HG03354 (cell line): ENCODE results near the gene C1QB.

ENCODE experiments used
- ATAC-seq: cut with Tn5 transposase; IDR thresholded peaks from one replicate; pipeline ENCODE4 v1.9.1; 2021; ENCODE audit warnings: mild to moderate bottlenecking; ENCODE audit not compliant: unreplicated experiment, poor library complexity, severe bottlenecking

C1QB gene, protein sequence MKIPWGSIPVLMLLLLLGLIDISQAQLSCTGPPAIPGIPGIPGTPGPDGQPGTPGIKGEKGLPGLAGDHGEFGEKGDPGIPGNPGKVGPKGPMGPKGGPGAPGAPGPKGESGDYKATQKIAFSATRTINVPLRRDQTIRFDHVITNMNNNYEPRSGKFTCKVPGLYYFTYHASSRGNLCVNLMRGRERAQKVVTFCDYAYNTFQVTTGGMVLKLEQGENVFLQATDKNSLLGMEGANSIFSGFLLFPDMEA

GRCh38 chr1:22652881-22653316, at the start of gene C1QB:
TSS of gene C1QB (plus strand) at chr1:22653236. CDS start at chr1:22659463, 6,227 bp downstream.
- no peak for ATAC-seq

DNA sequence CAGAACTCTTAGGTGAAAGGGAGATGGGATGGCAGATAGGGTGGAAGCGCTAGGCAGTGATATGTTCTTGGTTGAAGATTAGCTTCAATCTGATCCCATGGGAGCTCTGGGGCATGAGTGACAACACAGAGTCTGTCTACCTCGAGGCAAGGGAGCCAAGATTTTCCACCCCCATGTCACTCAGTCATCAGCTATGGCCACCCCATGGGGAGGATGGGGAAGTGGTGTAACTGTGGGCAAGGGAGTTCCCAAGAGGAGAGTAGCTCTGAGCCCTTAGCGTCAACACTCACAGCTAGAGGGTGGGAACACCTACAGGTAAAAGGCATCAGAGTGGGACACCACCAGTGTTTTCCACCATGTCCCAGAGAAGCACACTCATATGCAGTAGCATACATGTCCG, 46.9 kb upstream of the C1QB start:
- no peak for ATAC-seq

DNA sequence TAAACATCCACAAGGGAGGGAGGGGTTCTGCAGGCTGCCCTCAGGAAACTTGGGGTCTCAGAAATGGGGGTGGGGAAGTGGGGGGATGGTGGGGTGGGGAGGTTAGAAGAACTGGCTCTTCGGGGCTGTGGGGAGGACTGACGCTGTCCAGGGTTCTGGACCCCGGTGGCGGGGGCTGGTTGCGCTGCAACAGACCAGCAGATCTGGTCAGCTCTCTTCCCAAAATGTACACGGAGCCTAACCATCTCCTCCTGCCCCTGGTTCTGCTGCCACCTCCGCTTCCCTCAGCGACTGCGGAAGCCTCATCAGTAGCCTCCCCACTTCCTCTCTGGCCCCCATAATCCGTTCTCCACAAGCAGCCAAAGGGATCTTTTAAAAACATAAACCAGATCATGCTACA, 45.9 kb upstream of the C1QB start:
- ATAC-seq, result no peak

DNA sequence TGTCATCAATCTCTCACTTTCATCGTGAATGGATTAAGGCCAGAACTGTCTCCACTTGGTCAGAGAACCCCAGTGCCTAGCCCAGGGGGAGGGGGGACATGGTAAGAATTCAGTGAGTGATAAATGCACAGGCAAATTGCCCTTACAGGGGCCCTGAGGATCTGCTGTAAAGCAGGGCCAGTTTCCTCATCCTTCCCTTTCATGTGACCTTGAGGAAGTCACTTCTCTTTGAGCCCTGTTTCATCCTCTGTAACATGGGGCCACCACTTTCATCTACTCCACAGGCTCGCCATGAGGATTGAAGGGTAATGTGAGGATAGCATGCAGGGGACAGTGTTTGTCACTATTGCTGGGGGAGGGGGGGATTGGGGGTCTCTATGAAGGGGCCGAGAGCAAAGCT, 44.7 kb upstream of the C1QB start:
- no peak for ATAC-seq

DNA sequence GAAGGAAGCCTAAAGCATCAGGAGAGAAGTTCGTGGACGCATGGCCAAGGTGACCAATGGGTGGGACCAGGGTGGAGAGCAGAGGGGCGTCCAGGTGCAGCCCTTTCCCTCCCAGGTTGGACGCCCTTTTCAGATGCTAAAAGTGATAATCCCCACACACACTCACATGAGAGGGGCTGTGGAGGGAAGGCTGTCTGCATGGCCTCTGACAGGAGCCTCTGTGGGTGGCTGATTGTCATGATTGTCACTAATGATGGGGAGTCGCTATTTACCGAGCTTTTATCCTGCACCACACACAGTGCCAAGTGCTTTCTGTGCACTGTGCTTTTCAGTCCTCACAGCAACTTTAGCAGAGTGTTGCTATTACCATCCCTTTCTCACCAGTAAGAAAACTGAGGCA, 43.7 kb upstream of the C1QB start:
- ATAC-seq, result no peak

- ATAC-seq, result no peak
Observed at GRCh38 chr1:22611530-22611947, 41.5 kb upstream of the C1QB start.

DNA sequence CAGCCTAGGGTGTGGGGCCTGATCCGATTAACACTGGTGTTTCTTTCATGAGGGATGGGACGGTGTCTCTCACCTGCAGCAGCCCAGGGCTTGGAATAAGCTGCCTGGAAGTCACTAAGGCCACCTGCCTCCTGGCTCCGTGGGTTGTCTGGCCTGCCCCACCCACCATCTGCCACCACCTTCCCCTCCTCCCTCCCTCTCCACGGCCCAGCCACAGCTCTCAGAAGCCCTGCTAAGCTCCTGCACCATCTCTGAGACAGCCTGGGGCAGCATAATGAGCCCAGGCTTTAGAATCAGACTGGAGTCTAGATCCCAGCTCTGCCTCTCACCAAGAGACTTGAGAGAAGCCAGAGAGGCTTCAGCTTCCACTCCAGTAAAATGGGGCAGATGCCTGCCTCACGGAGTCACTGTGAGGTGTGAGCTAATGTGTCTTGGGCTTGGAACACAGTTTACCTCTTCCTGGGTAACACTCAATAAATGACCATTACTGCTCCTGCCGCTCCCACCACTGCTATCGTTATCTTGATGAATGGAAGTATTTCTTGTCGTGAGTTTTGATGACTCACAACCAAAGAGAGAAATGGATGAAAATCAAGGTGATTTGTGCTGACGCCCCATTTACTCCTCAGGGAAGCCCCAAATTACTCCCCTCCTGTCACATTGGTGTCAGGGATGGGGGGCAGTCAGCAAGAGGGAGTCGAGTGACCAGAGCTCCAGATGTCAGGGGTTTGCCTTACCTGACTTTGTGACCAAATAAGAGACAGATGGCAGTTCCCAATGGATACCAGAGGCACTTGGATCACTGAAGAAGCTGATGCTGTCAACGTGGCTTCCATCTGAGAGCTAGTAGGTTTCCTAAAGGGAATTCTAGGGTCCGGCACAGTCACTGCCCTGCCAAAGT, 40.1 kb upstream of the C1QB start:
- no peak for ATAC-seq

DNA sequence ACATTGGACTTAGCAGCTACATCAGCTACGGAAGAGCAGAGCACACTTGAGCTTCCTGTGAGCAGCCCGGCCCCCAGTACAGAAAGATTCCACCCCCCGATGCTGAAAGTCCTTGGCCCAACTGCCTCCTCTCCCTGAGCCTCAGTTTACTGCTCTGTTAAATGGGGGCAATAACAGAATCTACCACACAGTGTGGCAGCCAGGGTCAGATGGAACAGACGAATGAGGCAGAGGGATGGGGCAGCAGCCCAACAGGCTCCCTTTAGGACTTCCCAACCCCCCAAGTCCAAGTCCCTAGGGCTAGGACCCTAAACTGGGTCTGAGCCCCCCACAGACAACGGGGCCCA, 39.5 kb upstream of the C1QB start:
- no peak for ATAC-seq

- no peak for ATAC-seq
Observed at GRCh38 chr1:22613951-22614350, 39.1 kb upstream of the C1QB start.

GRCh38 chr1:22615886-22616285, 37.1 kb upstream of the C1QB start:
- no peak for ATAC-seq

DNA sequence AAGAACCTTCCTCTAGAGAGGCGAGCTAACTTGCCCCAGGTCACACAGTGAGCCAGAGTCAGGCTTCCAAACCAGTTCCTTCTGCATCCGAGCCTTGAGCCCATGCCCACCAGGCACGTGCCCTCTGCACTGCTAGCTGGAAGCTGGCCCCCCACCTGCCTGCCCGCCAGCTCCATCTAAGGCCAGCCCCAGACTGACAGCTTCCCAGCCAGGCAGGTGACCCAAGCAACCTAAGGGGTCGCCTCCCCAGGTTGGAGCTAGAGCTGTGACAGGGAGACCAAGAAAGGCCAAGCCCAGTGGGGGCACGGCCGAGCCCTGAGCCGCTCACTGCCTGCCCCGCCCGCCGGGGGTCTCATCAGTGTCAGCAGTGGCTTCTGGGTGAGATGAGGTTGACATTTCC, 36.5 kb upstream of the C1QB start:
- no peak for ATAC-seq

- no peak for ATAC-seq
Observed at GRCh38 chr1:22618056-22618455, 35.0 kb upstream of the C1QB start.

- ATAC-seq, result no peak
Observed at GRCh38 chr1:22619252-22619651, 33.8 kb upstream of the C1QB start.

DNA sequence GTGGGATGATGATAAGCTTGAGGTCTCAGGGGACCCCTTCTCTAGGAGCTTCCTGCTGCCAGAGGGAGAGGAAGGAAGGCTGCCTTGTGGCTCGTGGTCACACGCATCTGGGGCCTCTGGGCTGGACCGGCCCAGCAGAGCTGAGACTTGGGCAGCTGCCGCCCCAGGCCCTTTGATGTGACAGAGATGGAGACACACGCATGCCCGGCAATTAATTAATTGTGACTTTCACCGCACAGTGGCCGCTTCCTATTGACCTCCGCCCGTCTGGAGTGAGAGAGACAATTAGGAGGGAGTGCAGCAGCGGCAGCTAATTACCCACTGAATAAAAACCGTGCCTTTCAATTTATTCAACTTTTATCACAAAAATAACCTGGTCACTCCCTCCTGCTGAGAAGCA, 33.2 kb upstream of the C1QB start:
- ATAC-seq, result no peak

DNA sequence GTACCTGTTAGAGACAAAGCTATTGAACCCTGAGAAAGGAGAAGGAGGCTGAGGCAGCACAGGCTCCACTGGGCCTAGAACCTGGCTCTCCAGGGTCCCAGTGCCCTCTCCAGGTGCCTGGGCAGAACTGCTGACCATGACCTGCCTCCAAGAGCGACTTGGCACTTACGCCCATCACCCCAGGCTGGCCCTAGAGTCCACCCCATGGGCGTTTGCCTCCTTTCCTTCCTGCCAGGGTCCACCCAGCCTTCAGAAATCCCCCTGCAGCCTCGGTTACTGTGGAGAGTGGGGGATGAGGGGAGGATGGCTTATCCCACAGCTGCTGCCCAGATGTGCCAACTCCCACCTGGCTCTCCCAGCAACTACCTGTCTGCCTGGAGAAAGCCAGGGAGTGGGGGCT, 31.3 kb upstream of the C1QB start:
- no peak for ATAC-seq

DNA sequence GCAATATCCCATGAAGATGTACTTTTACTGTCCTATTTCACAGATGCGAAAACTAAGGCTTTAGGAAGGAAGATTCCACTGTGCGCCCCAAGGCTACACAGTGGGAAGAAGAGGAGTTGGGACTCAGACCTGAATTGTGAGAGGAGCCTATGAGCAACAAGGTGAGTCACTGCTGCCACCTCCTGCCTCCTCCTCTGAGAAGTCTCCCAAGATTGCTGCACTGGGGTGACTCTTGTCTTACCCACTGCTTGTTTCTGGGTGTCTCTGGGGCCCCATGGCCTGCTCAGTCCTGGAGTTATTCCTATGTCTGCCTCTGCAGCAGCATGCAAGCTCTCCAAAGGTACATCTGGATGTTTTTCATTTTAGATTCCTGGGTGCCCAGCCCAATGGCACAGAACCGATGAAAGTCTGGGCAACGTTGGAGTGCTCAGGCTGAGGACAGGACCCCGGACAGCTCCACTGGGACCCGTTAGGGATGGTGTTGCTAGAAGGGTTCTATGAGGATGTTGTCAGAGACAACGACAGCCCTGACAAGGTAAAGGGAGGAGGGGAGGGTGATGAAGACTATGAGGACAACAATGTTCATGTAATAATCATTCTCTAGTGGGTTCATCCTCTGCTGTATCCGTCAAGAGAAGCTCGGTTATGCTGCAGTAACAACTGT, 27.6 kb upstream of the C1QB start:
- no peak for ATAC-seq

DNA sequence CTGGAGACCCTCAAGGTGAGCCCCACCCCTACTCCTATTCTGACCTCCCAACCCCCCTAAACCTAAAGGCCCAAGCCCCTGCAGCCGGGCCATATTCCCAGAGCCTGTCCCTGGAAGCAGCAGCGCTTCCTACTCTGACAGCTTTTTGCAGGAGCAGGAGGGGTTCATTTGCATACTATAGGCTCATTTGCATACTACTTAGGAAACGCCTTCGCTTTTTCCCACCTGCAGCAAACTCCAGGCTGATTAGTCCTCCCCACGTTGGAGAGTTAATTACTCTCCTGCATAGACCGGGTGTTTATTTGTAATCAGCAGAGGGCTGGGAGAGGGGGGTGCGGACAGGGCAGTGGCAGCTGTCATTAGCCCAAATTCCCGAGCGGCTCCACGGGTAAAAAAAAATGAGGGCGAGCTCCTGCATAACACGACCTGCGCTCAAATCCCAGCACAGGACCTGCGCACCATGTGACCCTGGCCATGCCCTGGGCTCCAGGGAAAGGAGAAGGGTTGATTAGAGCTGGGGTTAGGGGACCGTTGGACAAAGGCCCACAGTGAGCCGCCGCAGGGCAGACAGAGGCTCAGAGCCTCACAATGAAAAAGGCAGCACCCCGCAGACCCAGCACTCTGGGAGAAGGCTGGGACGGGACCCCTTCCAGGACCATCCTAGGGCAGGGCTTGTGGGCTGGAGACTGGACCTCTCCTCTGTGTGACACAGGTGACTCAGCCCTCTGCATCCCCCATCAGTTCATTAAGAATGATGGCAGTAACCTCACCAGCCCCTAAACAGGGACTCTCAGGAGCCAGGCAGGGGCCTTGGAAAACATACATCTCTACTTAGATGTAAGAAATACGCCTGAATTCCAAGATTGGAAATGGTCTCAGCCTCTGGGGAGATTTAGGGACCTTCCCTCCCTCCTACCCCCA, 26.5 kb upstream of the C1QB start:
- ATAC-seq, result no peak

GRCh38 chr1:22627331-22627730, 25.7 kb upstream of the C1QB start:
- ATAC-seq, result no peak

DNA sequence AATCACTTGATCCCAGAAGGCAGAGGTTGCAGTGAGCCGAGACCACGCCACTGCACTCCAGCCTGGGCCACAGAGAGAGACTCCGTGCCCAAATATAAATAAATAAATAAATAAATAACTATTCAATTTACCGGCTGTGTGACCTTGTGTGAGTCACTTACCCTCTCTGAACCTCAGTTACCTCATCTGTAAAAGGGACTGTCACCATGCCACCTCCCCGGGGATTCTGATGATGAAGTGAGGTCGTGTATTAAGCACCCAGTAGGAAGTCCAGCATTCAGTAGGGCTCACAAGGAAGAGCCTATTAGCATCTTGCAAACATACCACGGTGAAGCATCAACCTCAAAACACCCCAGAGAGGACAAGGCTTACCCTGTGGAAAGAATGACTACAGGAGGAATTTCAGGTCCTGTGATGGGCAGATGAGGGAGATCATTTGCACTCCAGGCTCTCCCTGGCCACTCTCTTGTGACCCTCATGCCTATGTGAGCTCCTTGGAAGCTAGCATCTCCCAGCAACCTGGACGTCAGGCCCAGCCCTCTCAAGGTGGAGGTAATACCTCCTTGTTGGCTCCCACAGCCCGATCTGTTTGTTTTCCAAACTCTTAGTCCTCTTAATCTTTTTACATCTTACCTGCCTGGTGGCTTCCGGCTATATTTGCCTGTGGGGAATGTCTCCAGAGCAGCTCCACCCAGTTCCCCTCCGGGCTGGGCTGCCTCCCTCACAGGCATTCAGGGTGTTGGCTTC, 24.2 kb upstream of the C1QB start:
- no peak for ATAC-seq
